ENCODE measurements around the gene TRMT61A. TPM values are rescaled to one million over a fixed set of nuclear protein-coding genes. Genes with fewer than 3 reads are reported as not detected.

TRMT61A gene
- total and polyA plus RNA-seq, 9 of the 15 experiments (the other 6 are each of a cell fraction or from before 2014, with no cell fraction given), result 0.10 to 24.8 (median 5.1) TPM

DNA sequence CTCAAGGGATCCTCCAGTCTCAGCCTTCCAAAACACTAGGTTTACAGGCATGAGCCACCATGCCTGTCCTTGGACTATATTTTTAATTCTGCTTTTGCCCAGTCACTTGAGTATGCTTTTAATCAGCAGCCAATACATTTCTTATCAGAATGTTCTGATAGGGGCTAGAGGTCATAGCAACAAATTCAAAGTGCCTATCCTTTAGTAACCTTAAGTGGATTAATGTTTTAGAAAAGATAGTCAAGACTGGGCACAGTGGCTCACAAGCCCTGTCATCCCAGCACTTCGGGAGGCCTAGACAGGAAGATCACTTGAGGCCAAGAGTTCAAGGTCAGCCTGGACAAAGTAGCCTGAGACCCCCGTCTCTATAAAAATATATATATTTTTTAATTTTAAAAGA lies 43.5 kb upstream of the TRMT61A start (continued):
- TF ChIP-seq, protein P1, sequence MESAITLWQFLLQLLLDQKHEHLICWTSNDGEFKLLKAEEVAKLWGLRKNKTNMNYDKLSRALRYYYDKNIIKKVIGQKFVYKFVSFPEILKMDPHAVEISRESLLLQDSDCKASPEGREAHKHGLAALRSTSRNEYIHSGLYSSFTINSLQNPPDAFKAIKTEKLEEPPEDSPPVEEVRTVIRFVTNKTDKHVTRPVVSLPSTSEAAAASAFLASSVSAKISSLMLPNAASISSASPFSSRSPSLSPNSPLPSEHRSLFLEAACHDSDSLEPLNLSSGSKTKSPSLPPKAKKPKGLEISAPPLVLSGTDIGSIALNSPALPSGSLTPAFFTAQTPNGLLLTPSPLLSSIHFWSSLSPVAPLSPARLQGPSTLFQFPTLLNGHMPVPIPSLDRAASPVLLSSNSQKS (CRISPR knock-in tag; IDR thresholded peaks at IDR 0.05), result no peak
- TF ChIP-seq, protein P2, sequence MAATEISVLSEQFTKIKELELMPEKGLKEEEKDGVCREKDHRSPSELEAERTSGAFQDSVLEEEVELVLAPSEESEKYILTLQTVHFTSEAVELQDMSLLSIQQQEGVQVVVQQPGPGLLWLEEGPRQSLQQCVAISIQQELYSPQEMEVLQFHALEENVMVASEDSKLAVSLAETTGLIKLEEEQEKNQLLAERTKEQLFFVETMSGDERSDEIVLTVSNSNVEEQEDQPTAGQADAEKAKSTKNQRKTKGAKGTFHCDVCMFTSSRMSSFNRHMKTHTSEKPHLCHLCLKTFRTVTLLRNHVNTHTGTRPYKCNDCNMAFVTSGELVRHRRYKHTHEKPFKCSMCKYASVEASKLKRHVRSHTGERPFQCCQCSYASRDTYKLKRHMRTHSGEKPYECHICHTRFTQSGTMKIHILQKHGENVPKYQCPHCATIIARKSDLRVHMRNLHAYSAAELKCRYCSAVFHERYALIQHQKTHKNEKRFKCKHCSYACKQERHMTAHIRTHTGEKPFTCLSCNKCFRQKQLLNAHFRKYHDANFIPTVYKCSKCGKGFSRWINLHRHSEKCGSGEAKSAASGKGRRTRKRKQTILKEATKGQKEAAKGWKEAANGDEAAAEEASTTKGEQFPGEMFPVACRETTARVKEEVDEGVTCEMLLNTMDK (IDR thresholded peaks at IDR 0.05; ENCODE audit: borderline replicate concordance, insufficient read depth, low read depth, low read length, poor library complexity, severe bottlenecking), result no peak

DNA sequence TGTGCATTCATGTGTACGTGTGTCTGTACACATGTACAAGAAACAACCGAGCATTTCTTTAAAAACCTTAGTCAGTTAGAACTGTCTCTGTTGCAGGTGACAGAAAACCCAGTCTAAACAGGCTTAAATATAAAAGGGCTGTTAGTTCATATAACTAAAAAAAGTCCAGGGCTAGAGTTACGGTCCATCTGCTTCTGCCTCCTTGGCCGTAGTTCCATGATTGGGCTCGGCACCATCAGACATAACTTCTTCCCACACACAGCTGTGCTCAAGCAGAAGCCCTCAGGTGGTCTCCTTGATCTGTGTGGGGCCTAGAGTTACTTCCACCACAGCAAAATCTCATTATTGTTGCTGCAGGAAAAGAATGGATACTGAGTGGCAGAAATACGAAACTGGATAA lies 40.9 kb upstream of the TRMT61A start:
- peaks cover 55% of the 10 kb centered on the region for H3K36me3 ChIP-seq (ENCODE audit: control insufficient read depth, insufficient read depth, low read length)
- in situ Hi-C loops (cut with MboI), result no loop called here
- TF ChIP-seq SRSF9 (IDR thresholded peaks at IDR 0.05; ENCODE audit: borderline replicate concordance, low read depth, low read length) (no peak), SIX5 (IDR thresholded peaks at IDR 0.05; ENCODE audit: borderline replicate concordance in 1 of 2, insufficient read depth in 1 of 2, low read depth in 1 of 2, low read length in 2 of 2) (no peak), ZNF41 (CRISPR knock-in tag; conservative IDR thresholded peaks at IDR 0.05) (no peak), FOXP1 (CRISPR knock-in tag; IDR thresholded peaks at IDR 0.05) (no peak), SPI1 (IDR thresholded peaks at IDR 0.05; ENCODE audit: borderline replicate concordance, low read depth, low read length) (no peak), ZNF707 (CRISPR knock-in tag; conservative IDR thresholded peaks at IDR 0.05) (no peak), RBBP5 (IDR thresholded peaks at IDR 0.05; ENCODE audit: borderline replicate concordance, insufficient read depth, low read length, poor library complexity, severe bottlenecking) (no peak), NCOR1 (IDR thresholded peaks at IDR 0.05) (no peak), MAZ (CRISPR knock-in tag; conservative IDR thresholded peaks at IDR 0.05 in 1 of 2, IDR thresholded peaks at IDR 0.05 in 1 of 2) (no peak), IRF2 (CRISPR knock-in tag; IDR thresholded peaks at IDR 0.05) (no peak)
- TF ChIP-seq, protein P3, sequence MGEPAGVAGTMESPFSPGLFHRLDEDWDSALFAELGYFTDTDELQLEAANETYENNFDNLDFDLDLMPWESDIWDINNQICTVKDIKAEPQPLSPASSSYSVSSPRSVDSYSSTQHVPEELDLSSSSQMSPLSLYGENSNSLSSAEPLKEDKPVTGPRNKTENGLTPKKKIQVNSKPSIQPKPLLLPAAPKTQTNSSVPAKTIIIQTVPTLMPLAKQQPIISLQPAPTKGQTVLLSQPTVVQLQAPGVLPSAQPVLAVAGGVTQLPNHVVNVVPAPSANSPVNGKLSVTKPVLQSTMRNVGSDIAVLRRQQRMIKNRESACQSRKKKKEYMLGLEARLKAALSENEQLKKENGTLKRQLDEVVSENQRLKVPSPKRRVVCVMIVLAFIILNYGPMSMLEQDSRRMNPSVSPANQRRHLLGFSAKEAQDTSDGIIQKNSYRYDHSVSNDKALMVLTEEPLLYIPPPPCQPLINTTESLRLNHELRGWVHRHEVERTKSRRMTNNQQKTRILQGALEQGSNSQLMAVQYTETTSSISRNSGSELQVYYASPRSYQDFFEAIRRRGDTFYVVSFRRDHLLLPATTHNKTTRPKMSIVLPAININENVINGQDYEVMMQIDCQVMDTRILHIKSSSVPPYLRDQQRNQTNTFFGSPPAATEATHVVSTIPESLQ (CRISPR knock-in tag; IDR thresholded peaks at IDR 0.05), result no peak
- TF ChIP-seq, protein P4, sequence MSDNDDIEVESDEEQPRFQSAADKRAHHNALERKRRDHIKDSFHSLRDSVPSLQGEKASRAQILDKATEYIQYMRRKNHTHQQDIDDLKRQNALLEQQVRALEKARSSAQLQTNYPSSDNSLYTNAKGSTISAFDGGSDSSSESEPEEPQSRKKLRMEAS (CRISPR knock-in tag; IDR thresholded peaks at IDR 0.05), result no peak

More for the DNA sequence above, 40.9 kb upstream of the TRMT61A start:
- H4K20me1 ChIP-seq (replicated peaks; ENCODE audit: control insufficient read depth, insufficient read depth, low read length), result no peaks in the 10 kb centered on the region
- no peak overlapping the region for H2AFZ ChIP-seq (ENCODE audit: low read depth, low read length)
- CTCF ChIA-PET (ENCODE audit: low intra/inter-chr PET ratio), result no interaction called here
- BruUV-seq (replicated peaks), result no TSS peak
- no peak overlapping the region for H3K9ac ChIP-seq (ENCODE audit: insufficient read depth in 1 of 2, low read depth in 2 of 2, low read length in 2 of 2)
- WGBS (ENCODE audit: insufficient coverage, low coverage, missing lambda C conversion rate), result 95% methylated on average over 5 of the region's 6 CpGs
- ATAC-seq, result no peak
- H3K27ac ChIP-seq (ENCODE audit: extremely low read depth, low read depth, low read length), result no peak overlapping the region
- no peak overlapping the region for H3K4me2 ChIP-seq (ENCODE audit: insufficient read depth, low read length)
- no peaks in the 10 kb centered on the region for H3K79me2 ChIP-seq (ENCODE audit: control insufficient read depth, insufficient read depth, low read length)
- H3K4me1 ChIP-seq (replicated peaks in 1 of 2; ENCODE audit: control insufficient read depth in 2 of 2, insufficient read depth in 2 of 2, low read length in 2 of 2), result no peaks in the 10 kb centered on the region
- DNase-seq (ENCODE audit: extremely low read depth in 1 of 4, low spot score in 3 of 4), result no peak
- no peak for FAIRE-seq
- H3K9me3 ChIP-seq (replicated peaks; ENCODE audit: control insufficient read depth, insufficient read depth, low read depth, low read length), result no peaks in the 10 kb centered on the region
- POLR2A ChIA-PET, result interaction anchor here (0.8 kb wide), 1 partner anchor 20 kb away, joined by 3 read pairs; no protein-coding TSS in a partner anchor
- H3K4me3 ChIP-seq, result no peak overlapping the region
- H3K27me3 ChIP-seq (ENCODE audit: control insufficient read depth in 2 of 2, insufficient read depth in 2 of 2, low read length in 2 of 2), result no peaks in the 10 kb centered on the region
- intact Hi-C loops (cut with micrococcal nuclease), result no loop called here
- no peaks in the 10 kb centered on the region for H3K9me1 ChIP-seq (ENCODE audit: control insufficient read depth, insufficient read depth, low read length)

All from K562 (cell line).